GM19035 (cell line): Measurements from ENCODE around the gene ZNF329.
"Not testable (repeated sequence)": the region's sequence is repeated elsewhere in the genome, so short reads cannot be mapped to it uniquely, and the experiment has no call there.

ENCODE experiments used
- ATAC-seq: cut with Tn5 transposase; IDR thresholded peaks from one replicate; pipeline ENCODE4 v1.9.1; 2021; ENCODE audit not compliant: unreplicated experiment

ZNF329 gene

GRCh38 chr19:58150328-58150921, at the start of gene ZNF329:
TSS of gene ZNF329 (minus strand) at chr19:58150789. CDS start at chr19:58129503, 21,286 bp downstream.
- peak; percentile 74 for ATAC-seq

GRCh38 chr19:58196901-58197616, 46.5 kb upstream of the ZNF329 start:
- no peak for ATAC-seq

GRCh38 chr19:58183817-58184215, 33.2 kb upstream of the ZNF329 start:
- ATAC-seq, result no peak

- ATAC-seq, result peak; percentile 87
Measured at GRCh38 chr19:58182989-58183816, 32.6 kb upstream of the ZNF329 start, which contains the start of gene ZNF274. TSS of gene ZNF274 (plus strand) at chr19:58183061. CDS start at chr19:58183966, 905 bp downstream.

- ATAC-seq, result no peak
Measured at GRCh38 chr19:58182577-58182988, 32.0 kb upstream of the ZNF329 start.

- no peak for ATAC-seq
Measured at GRCh38 chr19:58181902-58182576, 31.4 kb upstream of the ZNF329 start.

GRCh38 chr19:58170860-58171259, 20.3 kb upstream of the ZNF329 start:
- ATAC-seq, result no peak

GRCh38 chr19:58166708-58167280, 16.2 kb upstream of the ZNF329 start:
- no peak for ATAC-seq

GRCh38 chr19:58166268-58166667, 15.7 kb upstream of the ZNF329 start:
- no peak for ATAC-seq

GRCh38 chr19:58157045-58157728, 6.6 kb upstream of the ZNF329 start:
- no peak for ATAC-seq

- ATAC-seq, result no peak
Measured at GRCh38 chr19:58154679-58155648, 4.4 kb upstream of the ZNF329 start.

GRCh38 chr19:58154287-58154678, 3.7 kb upstream of the ZNF329 start:
- no peak for ATAC-seq

- no peak for ATAC-seq
Measured at GRCh38 chr19:58153386-58153785, 2.8 kb upstream of the ZNF329 start.

- ATAC-seq, result not testable (repeated sequence)
Measured at GRCh38 chr19:58147475-58147874, 3.1 kb downstream of the ZNF329 start.

- ATAC-seq, result no peak
Measured at GRCh38 chr19:58145849-58146248, 4.7 kb downstream of the ZNF329 start.

GRCh38 chr19:58134244-58134643, 16.3 kb downstream of the ZNF329 start:
- no peak for ATAC-seq

- ATAC-seq, result no peak
Measured at GRCh38 chr19:58129284-58129683, 21.3 kb downstream of the ZNF329 start.

GRCh38 chr19:58128041-58128685, 22.4 kb downstream of the ZNF329 start:
- ATAC-seq, result no peak

- ATAC-seq, result no peak
Measured at GRCh38 chr19:58123354-58123753, 27.2 kb downstream of the ZNF329 start.
